Epithelial cell of esophagus (primary cell): Measurements from ENCODE around the gene MTA3.

ENCODE experiments used
- DNase-seq: peaks from one replicate; pipeline ENCODE4 v3.0.0; 2010; ENCODE audit warnings: low read depth
- H3K4me3 ChIP-seq: 2 replicates; pipeline ENCODE4 v1.5.1; 2011; ENCODE audit warnings: mild to moderate bottlenecking, low read length, control low read depth
- TF ChIP-seq, protein P1 (sequence below): IDR thresholded peaks from 2 replicates; pipeline ENCODE4 v1.5.1; 2011; ENCODE audit warnings: low read depth, mild to moderate bottlenecking, low read length, control low read depth, inconsistent platforms; ENCODE audit not compliant: insufficient read depth; ENCODE audit errors: missing control alignments

MTA3 gene

DNA sequence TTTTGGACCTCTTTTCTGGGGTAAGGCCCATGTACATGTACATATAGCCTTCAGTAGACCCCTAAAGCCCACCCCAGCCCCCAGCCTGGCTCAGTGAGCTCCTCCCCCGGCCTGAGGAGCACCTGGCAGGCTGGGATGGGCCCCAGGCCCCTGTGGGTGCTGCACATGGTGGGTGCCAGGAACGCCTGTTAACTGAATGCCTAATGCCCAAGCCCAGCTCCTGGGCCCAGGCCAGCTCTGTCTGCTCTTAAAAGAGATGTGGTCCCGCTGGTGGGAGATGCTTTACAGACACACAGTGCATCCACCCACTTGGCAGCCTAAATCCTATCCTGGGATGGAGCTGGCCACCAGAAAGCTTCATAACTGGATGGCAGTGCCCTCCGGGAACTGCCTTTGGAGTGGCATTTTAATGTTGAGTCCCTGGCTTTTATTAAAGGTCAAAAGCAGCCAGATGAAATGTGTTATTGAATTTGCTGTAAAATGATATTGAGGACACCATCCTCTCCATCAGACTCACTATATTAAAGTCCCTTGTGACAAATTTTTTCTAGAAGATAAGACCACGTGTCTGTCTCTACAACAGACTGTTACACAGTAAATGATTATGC is 203.2 kb downstream of the MTA3 start:
- H3K4me3 ChIP-seq = no peak overlapping the region
- DNase-seq = no peak
- TF ChIP-seq, protein P1, sequence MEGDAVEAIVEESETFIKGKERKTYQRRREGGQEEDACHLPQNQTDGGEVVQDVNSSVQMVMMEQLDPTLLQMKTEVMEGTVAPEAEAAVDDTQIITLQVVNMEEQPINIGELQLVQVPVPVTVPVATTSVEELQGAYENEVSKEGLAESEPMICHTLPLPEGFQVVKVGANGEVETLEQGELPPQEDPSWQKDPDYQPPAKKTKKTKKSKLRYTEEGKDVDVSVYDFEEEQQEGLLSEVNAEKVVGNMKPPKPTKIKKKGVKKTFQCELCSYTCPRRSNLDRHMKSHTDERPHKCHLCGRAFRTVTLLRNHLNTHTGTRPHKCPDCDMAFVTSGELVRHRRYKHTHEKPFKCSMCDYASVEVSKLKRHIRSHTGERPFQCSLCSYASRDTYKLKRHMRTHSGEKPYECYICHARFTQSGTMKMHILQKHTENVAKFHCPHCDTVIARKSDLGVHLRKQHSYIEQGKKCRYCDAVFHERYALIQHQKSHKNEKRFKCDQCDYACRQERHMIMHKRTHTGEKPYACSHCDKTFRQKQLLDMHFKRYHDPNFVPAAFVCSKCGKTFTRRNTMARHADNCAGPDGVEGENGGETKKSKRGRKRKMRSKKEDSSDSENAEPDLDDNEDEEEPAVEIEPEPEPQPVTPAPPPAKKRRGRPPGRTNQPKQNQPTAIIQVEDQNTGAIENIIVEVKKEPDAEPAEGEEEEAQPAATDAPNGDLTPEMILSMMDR = no peak

DNA sequence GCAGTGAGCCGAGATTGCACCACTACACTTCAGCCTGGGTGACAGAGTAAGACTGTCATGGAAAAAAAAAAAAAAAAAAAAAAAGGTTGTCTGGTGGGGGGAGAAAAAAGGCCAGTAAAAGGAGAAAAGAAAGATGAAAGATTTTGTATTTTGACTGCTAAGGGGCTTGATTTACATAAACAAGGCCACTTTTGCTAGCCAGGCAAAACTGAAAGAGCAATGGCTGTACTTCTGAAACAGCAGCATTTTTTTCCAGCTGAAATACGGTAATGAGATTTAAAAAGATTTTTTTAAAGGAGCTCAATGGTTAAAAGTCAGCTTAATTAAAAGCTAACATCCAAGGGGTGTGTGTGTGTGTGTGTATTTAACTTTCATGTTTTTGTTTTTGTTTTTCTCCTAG is 206.8 kb downstream of the MTA3 start:
- no peak overlapping the region for H3K4me3 ChIP-seq
- no peak for DNase-seq
- TF ChIP-seq, protein P1 = no peak

DNA sequence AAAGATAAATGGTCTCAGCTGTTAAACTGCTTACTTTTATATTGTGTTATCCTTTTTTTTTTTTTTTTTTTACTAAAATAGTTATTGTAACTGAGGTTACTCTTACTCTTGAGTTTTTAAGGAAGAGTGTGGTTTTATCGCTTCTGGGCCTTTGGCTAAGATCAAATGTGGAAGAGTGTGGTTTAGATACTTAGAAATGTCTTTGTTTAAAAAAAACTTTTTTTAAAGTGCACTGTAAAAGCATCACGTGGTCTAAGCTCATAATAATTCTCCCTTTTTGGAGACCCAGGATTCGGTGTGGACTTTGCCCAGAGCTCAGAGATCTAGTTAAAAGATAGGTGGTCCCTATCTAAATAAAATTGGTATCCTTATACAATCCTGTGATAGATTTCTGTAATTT is 207.4 kb downstream of the MTA3 start:
- no peak overlapping the region for H3K4me3 ChIP-seq
- no peak for DNase-seq
- TF ChIP-seq, protein P1 = no peak

DNA sequence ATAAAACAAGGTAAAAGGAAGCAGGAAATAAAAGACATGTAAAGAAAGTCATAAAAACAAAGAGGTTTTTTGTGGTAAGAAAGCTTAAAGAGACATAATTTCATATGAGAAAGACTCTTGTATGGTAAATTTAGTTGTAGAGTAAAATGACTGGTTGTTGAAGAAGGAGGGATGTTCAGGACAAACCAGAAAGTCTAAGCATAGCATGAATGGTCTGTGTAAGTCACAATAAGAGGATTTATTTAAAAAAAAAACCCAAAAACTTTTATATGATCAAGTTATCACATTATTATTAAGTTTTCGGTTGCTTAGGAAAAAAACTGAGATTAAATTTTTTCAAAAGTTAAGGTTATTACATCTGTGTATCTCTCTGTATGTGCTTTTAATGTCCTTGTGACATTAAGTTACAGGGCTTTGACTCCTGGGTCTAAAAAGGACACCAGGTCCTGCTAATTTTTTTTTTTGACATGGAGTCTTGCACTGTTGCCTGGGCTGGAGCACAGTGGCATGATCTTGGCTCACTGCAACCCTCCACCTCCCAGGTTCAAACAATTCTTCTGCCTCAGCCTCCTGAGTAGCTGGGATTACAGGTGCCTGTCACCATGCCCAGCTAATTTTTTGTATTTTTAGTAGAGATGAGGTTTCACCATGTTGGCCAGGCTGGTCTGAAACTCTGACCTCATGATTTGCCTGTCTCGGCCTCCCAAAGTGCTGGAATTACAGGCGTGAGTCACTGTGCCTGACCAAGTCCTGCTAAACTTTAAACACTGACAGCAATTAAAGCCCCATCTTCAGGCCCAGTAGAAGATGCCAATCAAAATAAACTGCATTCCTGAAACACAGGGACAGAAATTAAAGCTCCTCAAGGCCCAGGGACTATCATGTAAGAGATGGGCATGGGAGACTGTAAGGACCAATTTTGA is 209.7 kb downstream of the MTA3 start:
- TF ChIP-seq, protein P1 = no peak
- no peak overlapping the region for H3K4me3 ChIP-seq
- no peak for DNase-seq

DNA sequence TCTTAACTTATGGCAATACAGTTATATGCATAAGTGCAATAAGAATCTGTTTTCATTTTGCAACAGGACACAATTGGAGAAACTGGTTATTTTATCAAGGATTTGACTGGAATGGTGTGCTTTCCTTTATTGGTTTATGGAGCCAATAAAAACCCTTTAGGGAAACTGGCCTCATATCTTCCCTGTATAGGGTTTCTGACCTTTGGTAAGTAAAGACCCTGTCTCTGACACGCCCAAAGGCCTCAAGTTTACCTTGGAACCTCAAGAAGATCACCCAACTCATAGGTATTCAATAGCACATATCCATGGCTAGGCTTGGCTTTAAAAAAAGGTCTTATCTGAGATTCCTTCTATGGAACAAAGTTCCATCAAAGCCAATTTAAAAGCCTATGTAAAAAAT is 212.7 kb downstream of the MTA3 start:
- no peak overlapping the region for H3K4me3 ChIP-seq
- DNase-seq = no peak
- TF ChIP-seq, protein P1 = no peak

DNA sequence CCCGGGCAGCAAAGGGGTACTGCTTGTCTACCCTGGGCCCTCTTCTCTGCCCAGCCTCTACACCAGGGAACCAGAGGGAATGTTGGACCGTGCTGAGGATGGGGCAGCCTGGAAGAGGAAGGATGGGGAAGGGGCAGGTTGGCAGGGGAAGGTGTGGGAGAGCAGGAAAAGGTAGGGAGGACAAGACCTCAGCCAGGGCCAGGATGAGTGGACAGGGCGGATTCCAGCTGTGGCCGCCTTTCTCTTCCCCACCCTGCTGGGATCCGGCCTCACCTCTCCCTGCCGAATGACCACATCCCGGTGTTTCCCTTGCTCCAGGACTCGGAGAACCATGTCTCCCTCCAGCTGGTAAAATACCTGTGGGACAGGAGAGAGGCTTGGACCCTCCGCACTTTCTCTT is 215.1 kb downstream of the MTA3 start:
- TF ChIP-seq, protein P1 = no peak
- no peak for DNase-seq
- no peak overlapping the region for H3K4me3 ChIP-seq
